ENCODE data around the gene EFS. TPM values are rescaled to one million over a fixed set of nuclear protein-coding genes. Genes with fewer than 3 reads are reported as not detected.

The EFS gene
- total RNA-seq, 1 donor from 2014 or later = 29.6 TPM

DNA sequence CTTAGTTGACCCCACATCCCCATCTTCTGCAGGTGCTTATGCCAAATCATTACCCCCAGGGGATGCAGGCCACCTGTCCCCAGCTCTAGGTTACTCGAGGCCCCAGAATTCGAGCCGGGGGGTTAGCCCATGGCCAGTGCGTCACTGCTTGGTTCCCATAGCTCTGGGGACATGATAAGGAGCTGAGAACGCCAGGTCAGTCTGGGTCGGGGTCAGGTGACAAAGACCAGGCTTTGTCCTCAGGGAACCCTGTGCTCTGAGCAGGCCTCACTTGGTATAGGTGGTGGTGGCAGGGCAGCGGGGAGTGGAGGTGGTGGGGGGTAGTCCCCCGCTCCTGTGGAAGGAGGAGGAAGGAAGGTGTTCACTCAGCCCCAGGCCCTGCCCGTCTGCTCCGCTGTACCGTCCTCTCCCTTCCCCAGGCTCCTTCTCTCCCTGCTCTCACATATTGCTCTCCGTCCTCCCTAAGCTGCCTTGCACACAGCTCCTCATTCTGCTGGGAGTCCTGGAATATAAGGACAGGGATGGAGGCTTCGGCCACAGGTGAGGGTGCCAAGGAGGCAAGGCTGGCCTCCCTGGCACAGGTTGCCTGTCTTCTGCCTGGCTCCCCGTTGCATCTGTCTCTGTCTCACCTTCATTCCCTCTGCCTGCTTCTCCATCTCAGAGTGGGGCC lies 45.1 kb upstream of the EFS start:
- no peak for DNase-seq (ENCODE audit: low spot score)
- no peaks in the 10 kb centered on the region for H3K9me3 Mint-ChIP-seq (ENCODE audit: low read depth)
- H3K27me3 Mint-ChIP-seq (ENCODE audit: low read depth) = peaks cover 51% of the 10 kb centered on the region
- no peak overlapping the region for H3K27ac Mint-ChIP-seq (ENCODE audit: unreplicated experiment)
- TF ChIP-seq, protein P1, sequence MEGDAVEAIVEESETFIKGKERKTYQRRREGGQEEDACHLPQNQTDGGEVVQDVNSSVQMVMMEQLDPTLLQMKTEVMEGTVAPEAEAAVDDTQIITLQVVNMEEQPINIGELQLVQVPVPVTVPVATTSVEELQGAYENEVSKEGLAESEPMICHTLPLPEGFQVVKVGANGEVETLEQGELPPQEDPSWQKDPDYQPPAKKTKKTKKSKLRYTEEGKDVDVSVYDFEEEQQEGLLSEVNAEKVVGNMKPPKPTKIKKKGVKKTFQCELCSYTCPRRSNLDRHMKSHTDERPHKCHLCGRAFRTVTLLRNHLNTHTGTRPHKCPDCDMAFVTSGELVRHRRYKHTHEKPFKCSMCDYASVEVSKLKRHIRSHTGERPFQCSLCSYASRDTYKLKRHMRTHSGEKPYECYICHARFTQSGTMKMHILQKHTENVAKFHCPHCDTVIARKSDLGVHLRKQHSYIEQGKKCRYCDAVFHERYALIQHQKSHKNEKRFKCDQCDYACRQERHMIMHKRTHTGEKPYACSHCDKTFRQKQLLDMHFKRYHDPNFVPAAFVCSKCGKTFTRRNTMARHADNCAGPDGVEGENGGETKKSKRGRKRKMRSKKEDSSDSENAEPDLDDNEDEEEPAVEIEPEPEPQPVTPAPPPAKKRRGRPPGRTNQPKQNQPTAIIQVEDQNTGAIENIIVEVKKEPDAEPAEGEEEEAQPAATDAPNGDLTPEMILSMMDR (IDR thresholded peaks at IDR 0.05) = no peak
- no peaks in the 10 kb centered on the region for H3K36me3 Mint-ChIP-seq (ENCODE audit: low read depth)
- H3K4me1 Mint-ChIP-seq (ENCODE audit: low read depth) = no peaks in the 10 kb centered on the region
- no peak overlapping the region for H3K4me3 Mint-ChIP-seq (ENCODE audit: unreplicated experiment)

DNA sequence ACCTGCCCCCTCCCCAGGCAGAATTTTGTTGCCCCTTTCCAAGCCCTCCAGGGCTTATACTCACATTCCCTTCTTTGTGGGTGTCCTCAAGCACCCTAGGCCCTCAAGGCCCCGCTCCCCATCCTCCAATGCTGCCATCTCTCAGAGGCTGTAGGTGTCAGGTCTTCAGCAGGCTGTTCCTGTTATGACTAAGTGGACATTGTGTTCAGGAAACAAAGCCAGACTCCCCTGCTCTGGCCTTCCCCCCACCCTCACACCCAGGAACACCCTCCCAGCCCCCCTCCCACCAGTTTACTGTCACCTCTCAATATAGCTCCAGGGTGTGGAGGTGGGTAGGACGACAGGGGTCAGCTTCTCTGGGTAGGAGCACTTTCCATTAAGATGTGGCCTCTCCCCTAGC lies 44.5 kb upstream of the EFS start:
- TF ChIP-seq, protein P1 (IDR thresholded peaks at IDR 0.05) = no peak
- no peak overlapping the region for H3K4me3 Mint-ChIP-seq (ENCODE audit: unreplicated experiment)
- H3K4me1 Mint-ChIP-seq (ENCODE audit: low read depth) = no peaks in the 10 kb centered on the region
- no peak for DNase-seq (ENCODE audit: low spot score)
- H3K27ac Mint-ChIP-seq (ENCODE audit: unreplicated experiment) = no peak overlapping the region
- no peaks in the 10 kb centered on the region for H3K36me3 Mint-ChIP-seq (ENCODE audit: low read depth)
- H3K27me3 Mint-ChIP-seq (ENCODE audit: low read depth) = peaks cover 54% of the 10 kb centered on the region
- H3K9me3 Mint-ChIP-seq (ENCODE audit: low read depth) = no peaks in the 10 kb centered on the region

DNA sequence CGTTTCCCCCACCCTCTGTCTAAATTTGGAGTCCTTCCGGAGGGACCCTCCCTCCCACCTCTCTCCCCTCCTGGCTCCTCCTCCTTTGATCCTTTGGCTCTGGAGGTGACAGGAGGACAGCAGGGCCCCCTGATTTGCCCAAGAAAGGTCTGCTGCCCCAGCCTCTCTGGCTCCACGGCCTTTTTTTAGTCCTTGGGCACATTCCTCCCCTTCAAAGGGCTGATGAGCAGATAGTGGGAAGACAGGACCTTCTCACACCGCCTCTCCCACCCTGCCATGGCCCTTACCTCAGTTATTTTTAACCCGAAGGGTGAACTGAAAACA lies 43.3 kb upstream of the EFS start:
- no peaks in the 10 kb centered on the region for H3K4me1 Mint-ChIP-seq (ENCODE audit: low read depth)
- no peaks in the 10 kb centered on the region for H3K9me3 Mint-ChIP-seq (ENCODE audit: low read depth)
- TF ChIP-seq, protein P1 (IDR thresholded peaks at IDR 0.05) = no peak
- peaks cover 57% of the 10 kb centered on the region for H3K27me3 Mint-ChIP-seq (ENCODE audit: low read depth)
- H3K4me3 Mint-ChIP-seq (ENCODE audit: unreplicated experiment) = no peak overlapping the region
- DNase-seq (ENCODE audit: low spot score) = no peak
- no peak overlapping the region for H3K27ac Mint-ChIP-seq (ENCODE audit: unreplicated experiment)
- no peaks in the 10 kb centered on the region for H3K36me3 Mint-ChIP-seq (ENCODE audit: low read depth)

DNA sequence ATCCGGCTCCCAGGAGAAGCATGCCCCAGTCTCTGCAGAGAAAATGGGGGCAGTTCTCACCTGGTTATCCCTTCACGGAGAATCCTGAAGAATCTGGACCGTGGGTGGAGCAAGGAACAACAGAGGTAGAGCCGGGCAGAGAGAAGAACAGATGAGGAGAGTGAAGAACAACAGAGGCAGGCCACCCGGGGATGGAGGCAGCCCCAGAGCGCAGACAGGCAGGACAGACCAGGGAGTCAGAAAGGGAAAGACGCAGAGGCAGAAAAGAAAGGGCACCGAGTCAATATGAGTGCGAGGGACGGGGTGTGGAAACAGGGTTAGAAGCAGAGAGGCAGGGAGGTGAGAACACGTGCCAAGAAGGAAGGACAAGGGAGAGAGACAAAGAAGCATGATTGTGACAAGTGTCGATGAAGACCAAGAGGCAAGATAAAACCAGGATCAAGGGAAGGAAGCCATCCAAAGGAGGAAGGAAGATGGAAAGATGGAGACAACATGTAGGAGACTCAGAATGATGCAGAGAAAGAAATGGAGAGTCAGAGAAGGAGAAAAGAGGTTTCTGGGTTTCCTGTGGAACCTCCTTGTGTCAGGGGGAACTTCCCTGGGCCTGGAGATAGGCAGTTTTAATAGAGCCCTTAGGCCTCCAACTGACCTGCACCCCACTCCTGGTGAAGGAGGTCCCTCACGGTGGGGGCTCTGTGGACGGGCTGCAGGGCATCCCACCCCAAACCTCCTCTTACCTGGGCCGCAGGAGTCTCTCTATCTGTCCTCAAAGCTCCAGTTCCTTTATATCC lies 42.7 kb upstream of the EFS start, which contains the start of gene MYH6:
Gene MYH6, minus strand, starts transcription at position 758 of the 791 bp plus-strand sequence. CDS start 1,050 bp downstream, outside the sequence.
- Mint-ChIP-seq H3K4me1 (ENCODE audit: low read depth) (no peaks in the 10 kb centered on the region), H3K27me3 (ENCODE audit: low read depth) (peaks cover 61% of the 10 kb centered on the region), H3K9me3 (ENCODE audit: low read depth) (no peaks in the 10 kb centered on the region), H3K27ac (ENCODE audit: unreplicated experiment) (no peak within 1 kb of the TSS), H3K36me3 (ENCODE audit: low read depth) (no peaks in the 10 kb centered on the region), H3K4me3 (ENCODE audit: unreplicated experiment) (no peak within 1 kb of the TSS)
- TF ChIP-seq, protein P1 (IDR thresholded peaks at IDR 0.05) = no peak
- DNase-seq (ENCODE audit: low spot score) = no peak

DNA sequence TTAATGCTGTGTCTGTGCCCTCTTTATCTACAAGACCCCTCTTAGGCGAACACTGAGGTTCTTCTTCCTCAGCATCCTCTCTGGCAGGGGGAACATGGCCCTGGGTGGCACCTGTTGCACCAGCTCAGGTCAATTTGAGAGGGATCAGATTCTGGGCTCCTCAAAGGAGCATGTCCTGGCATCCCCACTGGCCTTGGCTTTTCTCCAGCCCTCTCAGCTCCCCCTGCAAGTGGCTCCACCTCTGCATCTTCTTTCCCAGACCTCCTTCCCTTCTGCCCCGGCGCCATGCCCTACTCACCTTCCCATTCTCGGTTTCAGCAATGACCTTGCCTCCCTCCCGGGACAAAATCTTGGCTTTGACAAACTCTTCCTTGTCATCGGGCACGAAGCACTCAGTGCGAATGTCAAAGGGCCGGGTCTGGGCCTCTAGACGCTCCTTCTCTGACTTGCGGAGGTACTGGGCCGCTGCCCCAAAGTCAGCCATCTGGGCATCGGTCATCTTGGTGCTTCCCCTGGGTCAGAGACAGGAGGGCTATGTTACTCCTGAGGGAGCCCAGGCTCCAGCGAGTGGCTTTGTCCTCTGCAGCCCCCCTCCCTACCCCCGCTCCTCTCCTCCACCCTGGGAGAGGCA lies 41.9 kb upstream of the EFS start:
- Mint-ChIP-seq H3K4me1 (ENCODE audit: low read depth) (no peaks in the 10 kb centered on the region), H3K27me3 (ENCODE audit: low read depth) (peaks cover 64% of the 10 kb centered on the region), H3K9me3 (ENCODE audit: low read depth) (no peaks in the 10 kb centered on the region), H3K27ac (ENCODE audit: unreplicated experiment) (no peak overlapping the region), H3K36me3 (ENCODE audit: low read depth) (no peaks in the 10 kb centered on the region), H3K4me3 (ENCODE audit: unreplicated experiment) (no peak overlapping the region)
- TF ChIP-seq, protein P1 (IDR thresholded peaks at IDR 0.05) = no peak
- no peak for DNase-seq (ENCODE audit: low spot score)
